Measurements from ENCODE around the gene PPOX.

Gene PPOX

DNA sequence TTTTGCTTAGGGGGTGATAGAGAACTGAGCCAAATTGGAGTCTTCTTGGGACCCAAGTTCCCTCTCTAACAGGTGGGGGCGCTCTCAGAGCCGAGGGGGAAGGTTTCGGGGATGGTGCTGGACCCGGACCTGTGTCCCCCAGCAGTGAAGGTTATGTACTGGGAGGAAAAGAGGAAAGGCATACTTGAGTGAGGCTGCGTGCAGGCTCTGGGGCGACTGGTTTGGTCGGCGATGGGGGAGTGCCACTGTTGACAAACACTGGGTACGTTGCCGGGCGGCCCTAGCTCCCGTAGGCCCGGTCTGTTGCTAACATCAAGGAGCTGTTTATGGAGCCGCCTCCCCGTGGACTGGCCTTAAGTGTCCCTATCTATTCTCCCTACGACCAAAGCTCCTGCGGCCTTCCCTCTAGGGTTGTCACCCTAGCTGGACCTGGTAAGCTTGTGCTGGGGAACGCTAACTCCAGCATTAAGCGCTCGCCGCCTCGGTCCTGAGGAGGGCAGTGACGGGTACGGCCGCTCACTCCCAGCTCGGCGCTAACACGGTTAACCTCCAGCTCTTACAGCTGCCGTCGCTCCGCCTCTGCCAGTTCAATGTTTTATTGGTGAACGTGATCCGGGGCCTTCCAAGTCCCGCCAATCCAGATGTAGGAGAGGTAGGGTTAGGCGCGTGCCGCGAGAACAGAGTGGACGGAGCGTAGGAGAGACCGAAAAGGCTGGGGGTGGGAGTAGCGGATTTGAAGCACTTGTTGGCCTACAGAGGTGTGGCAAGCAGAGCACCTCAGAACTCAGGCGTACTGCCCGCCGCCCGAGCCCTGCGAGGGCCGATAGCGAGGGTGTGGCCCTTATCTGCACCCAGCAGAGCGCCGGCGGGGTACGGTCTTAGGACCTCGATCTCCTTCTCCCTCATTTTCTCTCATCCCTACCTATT is at the start of gene PPOX:
Gene PPOX, plus strand, starts transcription at position 685 of the 927 bp plus-strand sequence. CDS start 422 bp downstream, outside the sequence.
- peak; percentile 70 to 86 (median 80) for DNase-seq

DNA sequence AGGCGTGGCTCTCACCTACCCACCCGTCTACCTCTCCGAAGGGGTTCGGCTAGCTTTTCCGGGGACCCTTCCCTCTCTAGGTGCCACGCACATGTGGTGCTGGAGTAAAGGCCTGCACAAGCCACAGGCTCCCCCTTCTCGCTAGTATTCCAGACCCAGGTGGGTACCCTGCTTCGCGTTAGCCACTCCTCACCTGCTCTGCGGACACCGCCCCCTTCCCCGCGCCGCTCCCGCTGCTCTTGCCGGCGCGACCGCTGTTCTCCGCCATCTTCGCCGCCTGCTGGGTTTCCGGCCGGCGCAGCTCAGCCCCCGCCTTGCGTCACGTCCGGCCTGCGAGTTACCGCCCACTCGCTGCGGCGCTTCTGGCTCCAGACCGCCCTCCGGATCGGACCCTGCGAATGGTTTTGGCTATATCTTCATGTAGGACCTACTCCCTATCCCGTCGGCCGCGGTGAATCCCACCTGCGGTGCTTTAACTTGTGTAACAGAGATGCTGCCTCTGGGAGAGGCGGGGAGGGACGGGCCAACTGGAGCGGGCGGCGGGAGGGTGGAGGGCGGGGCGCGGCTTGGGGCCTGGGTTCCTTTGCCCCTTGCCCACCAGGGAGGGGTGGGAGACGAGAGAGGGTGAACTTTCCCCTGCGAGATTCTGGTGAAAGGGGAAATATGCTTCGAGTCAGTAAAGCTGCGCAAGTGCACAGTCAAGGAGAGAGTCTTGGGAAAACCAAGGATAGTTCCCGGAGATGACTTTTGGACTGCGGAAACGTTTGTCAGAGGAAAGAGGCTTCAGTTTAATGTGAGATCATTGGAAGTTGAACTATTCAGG is 48.3 kb upstream of the PPOX start, which contains the start of the genes NIT1 and PFDN2:
Gene NIT1, plus strand, starts transcription at position 347 of the 823 bp plus-strand sequence. Its CDS starts 72 bp downstream, at position 419.
Gene PFDN2, minus strand, starts transcription at position 279 of the 823 bp plus-strand sequence. Its CDS starts 11 bp downstream, at position 268.
- DNase-seq = peak; percentile 59 to 77 (median 64)

DNA sequence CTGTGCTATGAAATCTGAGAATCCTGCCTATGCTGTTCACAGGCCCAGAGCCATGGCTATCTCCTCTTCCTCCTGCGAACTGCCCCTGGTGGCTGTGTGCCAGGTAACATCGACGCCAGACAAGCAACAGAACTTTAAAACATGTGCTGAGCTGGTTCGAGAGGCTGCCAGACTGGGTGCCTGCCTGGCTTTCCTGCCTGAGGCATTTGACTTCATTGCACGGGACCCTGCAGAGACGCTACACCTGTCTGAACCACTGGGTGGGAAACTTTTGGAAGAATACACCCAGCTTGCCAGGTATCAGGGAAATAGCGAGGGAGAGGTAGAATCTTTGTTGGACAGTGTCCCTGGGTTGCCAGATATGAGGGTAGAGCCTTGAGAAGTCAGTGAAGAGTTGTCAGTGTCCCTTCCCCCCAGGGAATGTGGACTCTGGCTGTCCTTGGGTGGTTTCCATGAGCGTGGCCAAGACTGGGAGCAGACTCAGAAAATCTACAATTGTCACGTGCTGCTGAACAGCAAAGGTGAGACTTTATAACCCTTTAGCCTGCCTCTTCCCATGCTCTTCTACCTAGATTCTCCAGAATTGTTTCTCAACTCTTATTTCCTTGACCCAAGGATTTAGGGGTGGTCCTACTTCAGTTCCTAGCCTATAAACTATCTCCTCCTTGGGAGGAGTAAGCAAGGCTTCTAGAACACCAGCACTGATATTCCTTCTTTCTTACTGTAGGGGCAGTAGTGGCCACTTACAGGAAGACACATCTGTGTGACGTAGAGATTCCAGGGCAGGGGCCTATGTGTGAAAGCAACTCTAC is 46.9 kb upstream of the PPOX start:
- peak in 1 of 4 experiments; percentile 14 for DNase-seq

DNA sequence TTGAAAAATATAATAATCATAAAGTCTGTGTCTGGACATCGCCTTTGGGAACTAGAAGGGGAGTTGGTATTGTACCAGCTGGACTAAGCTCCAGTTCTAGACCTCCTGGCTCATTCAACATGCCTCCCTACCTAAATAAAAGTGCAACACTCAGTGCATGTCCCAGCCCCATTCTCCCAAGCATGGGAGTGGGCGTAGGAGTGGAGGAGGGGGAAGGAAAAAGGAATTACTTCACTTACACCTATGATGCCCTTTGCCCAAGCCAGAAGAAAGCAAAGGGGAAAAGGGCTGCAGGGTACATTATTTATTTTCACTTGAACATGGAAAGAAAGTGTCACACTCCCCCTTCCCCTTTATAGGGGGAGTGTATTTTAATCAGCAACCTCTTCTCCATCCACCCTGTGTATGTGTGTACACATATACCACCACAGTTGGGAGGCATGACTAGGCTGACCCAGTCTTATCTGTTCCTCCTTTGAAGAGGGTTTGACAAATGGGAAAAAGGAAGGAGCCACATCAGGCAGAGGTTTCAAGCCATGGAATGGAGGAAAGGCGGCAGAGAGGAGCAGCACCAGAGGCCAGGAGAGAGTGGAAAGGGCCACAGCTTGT is 45.1 kb upstream of the PPOX start:
- no peak for DNase-seq

DNA sequence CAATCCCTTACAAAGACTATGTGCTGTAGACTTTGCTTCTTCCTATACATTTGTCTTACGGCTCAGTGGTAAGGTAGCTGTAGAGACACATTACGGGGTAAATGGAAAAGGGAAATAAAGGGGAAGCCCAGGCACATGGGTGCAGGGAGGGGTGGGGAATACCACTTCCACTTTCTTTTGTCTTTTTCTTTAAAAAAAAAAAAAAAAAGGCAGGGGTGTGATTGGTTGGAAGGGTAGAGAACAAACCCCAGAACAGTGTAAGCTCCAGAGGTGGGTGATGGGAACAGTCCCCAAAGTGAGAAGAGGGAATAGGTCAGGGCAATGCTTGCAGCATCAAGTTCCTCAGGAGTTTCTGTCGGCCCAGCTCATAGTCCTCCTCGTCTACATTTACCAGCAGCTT is 44.4 kb upstream of the PPOX start:
- DNase-seq = no peak

DNA sequence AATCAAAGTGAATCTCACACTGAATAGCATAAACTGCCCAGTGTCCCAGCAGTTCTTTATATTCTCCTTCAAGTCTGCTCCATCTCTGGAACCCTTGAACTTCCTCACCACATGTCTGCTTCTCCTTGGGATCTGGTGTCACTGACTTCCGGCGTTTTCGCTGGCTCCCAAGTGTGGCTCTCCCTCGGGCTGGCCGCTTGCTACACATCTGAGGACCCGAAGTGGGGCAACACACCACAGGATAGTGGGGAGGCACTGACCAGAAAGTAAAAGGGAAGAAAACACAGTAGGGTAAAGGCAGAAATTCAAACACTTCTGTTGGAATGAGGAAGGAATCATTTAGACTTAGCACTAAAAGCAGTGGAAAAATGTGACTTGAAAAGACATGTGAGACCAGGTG is 43.3 kb upstream of the PPOX start:
- no peak for DNase-seq

DNA sequence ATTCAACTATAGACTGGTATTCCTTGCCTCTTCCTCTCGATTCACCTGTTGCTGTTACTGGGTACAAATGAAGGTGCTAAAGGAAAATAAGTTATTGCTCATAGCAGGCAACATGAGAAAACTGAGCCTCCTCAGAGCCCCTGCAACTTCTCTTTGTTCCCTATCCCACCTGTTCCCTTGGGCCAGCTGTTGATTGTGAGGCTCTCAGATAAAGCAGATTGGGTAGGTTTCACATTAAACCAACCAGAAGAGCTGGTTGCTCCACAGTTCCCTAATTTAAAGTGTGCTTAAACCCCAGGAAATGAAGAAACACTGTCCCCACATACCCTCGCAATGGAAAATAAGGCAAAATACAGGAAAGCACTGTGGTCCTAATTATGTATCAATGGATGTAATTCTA is 38.6 kb upstream of the PPOX start:
- DNase-seq = no peak

DNA sequence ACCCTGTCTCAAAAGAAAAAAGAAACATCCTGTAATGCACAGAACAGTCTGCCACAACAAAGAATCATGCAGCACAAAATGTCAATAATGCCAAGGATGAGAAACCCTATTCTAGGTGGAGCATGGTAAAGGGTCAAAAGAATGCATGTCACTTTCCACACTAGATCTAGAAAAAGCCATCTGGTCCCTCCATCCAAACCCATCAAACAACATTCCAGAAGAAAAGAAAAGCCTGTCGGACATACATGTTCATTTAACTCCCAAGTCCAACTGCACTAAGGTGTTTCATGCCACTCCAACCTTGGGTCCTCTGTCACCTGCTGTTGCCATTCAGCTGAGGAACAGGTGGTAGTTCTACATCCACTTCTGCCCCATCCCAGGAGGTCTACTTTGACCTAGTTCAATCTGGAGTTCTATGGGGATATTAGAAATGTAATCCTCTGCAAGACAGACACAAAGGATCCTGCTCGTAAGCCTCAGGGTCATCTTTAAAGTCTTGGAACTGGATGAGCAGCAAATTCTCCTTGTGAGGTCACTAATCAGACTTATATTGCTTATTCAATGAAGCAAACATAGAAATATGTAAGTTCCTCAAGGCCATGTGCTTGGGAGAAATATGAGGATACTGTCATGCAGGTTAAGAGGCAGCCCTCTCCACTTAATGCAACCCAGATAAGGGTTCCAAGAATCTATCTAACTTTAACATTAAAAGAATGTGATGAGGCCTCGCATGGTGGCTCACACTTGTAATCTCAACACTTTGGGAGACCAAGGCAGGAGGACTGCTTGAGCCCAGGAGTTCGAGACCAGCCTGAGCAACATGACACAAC is 37.4 kb upstream of the PPOX start:
- DNase-seq = no peak

DNA sequence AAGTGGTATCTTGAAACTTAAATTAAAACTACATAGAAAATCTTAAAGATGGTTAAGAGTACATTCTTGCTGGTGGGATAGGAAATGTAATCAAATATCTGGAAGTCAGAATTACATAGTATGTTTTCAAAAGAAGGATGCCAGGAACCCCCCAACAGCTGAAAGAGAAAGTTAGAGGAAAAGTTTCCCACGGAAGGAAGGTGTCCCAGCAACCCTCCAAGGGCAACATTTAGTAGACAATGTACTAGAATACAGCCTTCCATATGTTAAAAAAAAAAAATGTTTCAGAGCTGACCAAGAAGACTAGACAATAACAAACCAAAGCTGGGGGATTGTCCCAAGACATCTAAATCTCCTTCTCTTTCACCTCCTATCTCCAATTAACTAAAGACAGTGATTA is 36.0 kb upstream of the PPOX start:
- DNase-seq = no peak

DNA sequence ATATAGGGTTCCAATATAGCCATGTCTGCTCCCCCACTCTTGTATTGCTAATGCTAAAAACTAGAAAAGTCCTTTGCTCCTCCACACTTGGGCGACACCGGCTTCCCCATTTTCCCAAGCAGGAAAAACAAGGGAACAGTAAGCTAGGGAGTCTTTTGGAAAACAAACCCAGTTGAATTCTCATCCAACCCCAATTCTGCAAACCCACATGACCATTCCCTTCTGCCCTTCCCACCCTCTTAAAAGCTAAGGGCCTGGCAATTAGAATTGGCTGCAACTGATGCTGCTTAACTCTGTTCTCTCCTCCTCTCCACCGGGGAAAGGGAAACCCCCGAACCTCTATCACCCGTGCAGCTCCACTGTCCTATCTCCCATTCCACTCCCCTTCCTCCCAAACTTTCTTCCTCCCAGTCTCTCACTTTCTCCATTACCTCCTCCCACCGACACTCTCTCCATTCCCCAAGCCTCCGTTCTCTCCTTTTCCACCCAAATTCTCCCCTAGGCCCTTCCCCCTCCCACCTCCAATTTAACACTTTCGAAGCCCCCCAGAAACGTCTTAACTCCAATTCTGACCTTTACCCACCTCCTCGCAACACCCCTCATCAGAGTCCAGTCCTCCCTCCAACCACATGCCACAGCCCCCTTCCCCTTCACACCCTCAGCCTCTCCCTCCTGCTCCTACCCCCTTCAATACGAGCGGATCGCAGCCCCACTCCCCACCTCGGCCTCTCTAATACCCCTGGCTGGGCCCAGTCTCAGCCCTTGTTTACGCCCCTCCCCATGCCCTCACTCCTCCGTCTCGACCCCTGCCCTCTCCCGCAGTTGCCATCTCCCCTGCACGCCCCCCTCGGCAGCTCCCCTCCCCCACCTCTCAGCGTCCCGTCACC is 34.5 kb upstream of the PPOX start:
- DNase-seq = no peak

DNA sequence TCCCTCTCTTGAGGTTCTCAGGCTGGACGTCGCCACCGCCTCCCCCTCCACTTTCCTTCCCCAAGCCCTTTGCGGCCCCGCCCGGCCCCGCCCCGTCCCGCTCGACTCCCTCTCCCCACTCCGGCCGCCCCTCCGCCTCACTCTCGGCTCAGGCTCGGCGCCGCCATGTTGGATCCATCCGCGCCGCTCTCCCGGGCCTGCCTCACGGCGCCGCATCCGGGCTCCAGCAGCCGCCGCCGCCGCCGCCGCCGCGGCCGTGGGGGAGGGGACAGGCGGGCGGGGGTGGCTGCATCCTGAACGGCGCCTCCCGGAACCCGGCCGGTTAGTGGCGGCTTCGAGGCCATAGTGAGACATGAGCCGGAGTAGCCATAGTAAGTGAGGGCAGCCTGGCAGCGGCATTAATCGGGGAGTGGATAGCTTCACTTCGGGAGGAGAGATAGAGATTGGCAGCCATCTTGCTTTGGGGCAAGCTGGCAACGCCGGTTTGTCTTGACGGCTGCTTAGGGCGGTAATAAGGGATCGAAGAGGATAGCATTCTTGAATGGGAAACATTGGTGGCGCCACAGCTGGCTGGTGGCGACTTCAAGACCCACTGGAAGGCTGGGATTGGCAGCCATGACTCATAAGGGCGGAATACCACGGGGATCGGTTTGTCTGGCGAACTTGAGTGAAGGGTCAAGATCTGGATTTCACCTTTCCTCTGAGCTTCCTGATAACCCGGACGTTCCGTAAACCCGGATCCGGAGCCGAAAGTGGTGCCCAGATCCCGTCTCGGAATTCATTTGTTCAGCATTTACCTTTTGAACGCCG is 33.6 kb upstream of the PPOX start, which contains the start of gene DEDD:
Gene DEDD, minus strand, starts transcription at position 258 of the 810 bp plus-strand sequence. CDS start 8,205 bp downstream, outside the sequence.
- DNase-seq = peak; percentile 67 to 82 (median 70)

DNA sequence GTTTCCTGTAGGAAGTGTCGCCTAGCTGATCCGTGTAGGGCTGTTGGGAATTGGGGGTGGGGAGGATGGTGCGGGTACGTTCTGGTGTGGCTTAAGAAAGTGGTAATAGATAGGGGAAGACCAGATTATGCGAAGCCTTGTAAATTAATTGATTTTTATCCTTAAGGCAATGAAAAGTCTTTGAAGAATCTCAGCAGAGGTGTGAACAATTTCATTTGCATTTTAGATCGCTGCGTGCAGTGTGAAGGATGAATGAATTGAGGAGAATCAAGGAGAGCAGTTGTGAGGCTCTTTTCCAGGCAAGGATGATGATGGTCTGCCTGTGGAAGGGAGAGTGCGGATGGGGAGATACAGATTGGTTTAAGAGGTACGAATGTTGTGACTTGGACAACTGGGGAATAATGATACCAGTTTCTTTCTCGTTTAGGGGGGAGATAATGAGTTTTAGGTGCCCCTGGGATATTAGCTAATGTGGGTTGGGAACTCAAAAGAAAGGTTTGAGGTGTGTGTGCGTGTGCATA is 32.9 kb upstream of the PPOX start:
- no peak for DNase-seq

DNA sequence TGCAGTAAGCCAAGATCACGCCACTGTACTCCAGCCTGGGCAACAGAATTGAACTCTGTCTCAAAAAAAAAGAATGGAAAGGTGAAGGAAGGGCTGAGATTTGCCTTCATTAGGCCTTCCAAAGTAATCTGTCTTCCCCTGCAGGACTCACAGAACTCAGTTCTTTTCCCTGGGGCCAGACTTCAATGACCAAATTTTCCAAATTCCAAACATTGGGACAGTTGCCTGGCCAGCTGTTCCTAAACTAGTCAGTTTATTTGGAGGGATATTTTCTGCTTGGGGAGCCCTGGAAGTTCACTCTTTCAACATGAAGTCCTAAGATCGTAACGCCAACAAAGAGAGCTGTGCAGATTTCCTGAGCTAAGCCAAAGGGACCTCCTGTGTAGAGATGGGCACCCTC is 28.3 kb upstream of the PPOX start:
- DNase-seq = no peak

DNA sequence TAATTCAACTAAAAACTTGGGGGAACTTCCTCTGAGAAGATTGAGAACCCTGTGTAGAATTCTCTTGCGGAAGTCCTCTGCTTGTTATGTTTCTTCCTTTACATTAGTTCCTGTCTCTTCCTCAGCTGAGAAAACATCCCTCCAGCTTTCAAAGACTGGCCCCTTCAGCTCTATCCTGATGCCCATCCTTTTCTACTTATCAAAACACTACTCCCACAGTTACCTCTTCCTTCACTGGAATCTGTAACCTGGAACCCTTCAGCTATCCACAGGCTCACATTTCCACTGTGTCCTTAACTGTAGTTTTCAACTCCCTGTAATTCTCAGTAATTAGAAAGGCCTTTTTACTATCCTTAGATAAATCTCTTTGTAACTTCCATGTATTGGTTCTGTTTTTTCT is 27.8 kb upstream of the PPOX start:
- DNase-seq = no peak

DNA sequence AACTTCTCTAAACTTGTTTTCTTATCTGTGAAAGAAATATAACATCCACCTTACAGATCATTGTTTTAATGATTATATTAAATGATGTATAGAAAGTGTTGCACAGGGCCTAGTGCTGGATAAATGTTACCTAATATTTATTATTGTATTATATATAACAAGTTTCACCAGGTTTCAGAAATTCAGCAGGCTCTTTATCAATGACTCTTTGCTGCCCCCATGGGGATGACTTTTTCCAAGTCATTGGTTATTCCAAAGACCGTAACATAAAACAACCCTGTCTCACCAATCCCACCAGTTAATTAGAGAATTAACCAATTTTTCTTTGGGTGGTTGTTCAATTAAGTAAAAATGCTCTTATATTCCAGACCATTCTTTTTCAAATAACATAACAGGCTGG is 26.5 kb upstream of the PPOX start:
- peak in 1 of 4 experiments; percentile 9 for DNase-seq

DNA sequence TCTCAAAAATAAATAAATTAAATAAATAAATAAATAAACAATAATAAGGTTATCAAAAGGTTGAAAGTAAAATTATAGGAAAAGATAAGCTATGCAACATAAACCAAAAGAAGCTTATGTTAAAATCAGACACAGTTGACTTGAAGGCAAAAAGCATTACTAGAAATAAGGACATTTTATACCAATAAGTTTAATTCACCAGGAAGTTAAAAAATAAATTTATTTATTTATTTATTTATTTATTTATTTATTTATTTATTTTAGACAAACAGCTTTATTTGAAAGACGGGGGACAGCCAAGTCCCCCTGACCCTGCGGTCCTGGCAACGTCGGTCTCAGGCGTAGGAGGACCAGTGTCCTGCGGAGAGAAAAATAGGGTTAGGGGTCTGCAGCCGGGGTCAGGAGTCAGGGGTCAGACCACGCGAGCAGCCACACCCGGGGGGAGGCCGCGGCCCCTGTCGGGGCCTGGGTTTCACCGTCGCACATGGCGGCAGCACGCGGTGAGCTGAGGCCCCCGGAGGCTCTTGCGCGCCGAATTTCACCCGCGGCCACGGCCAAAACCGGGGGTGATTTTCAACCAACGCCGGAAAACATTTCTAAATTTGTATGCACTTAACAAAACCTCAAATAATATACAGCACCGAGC is 25.3 kb upstream of the PPOX start:
- no peak for DNase-seq

DNA sequence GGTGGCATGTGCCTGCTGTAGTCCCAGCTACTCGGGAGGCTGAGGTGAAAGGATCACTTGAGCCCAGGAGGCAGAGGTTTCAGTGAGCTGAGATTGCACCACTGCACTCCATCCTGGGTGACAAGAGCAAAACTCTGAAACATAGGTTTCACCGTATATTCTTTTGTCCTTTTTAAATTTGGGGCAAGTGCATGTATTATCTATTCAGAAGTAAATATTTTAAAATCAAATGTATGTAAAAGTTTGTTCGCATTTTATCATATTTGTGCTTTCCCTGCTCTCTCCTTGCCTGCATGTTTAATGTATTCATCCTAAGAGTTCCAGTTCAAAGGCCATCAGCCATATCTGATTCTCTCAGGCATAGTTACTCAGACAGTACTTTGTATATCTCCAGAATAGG is 20.4 kb upstream of the PPOX start:
- no peak for DNase-seq

DNA sequence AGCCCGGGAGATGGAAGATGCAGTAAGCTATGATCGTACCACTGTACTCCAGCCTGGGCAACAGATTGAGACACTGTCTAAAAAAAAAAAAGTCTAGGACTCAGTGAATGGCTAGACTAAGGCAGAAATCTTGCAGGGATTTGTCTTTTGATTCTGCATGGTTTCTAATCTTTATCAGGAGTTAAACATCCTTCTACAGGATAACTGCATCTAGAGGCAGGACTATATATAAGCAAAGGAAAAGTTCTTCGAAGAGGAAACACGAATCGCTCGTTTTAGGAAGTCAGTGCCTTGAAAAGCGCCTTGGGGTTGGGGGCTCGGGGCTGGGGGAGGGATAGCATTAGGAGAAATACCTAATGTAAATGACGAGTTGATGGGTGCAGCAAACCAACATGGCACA is 13.1 kb upstream of the PPOX start:
- no peak for DNase-seq
